GM12864 (cell line): ENCODE results near the gene FOXRED2.
"Not testable (repeated sequence)": the region's sequence is repeated elsewhere in the genome, so short reads cannot be mapped to it uniquely, and the experiment has no call there.

ENCODE experiments used
- DNase-seq: peaks from one replicate; pipeline ENCODE4 v3.0.0-alpha.2; 2011; ENCODE audit warnings: low read depth
- H3K4me3 ChIP-seq: 2 replicates; pipeline ENCODE4 v1.5.1; 2011; ENCODE audit warnings: mild to moderate bottlenecking, low read depth, low read length, control low read depth
- TF ChIP-seq, protein P1 (sequence below): IDR thresholded peaks from 2 replicates; pipeline ENCODE4 v1.5.1; 2011; ENCODE audit warnings: low read depth, mild to moderate bottlenecking, moderate library complexity, low read length, control low read depth, inconsistent platforms; ENCODE audit errors: missing control alignments

The FOXRED2 gene

DNA sequence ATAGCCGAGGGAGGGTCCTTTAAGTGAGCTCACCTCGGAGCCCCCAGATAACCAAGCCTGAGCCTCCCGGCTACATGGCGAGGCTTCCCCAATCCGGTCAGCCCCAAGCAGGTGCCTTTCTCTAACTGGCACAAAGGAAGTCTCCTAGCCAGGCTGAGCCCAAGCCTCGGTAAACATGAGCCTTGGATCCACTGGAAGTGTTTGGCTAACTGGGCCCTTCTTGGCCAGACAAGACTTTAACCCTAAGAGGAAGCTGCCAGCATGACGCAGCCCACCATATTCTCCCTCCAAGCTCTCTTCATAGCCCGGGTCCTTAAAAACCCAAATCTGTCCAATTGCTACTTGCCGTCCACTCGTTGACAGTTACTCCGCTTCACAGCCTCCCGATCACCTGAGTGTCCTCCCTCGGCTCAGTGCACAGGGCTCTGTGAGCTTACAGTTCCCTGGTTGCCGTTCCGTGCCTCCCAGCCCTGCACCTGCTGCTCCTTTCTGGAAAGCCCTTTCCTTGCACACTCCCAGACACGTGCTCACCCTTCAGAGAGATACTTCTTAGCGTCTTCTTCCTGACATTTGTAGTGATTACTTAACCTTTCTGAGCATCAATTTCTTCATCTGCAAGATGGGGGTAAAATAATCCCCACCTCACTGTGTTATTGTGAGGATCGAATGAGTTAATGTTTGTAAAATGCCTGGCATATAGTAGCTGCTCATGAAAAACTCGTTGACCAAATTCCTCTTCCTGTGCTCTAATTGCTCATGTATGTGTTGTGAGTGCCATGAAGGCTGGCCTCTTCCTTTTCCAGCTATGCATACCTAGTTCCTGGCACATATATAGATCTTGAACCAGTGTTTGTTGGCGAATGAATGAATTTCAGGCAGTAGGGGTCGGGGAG lies 51.0 kb downstream of the FOXRED2 start:
- H3K4me3 ChIP-seq: peak overlapping the region; percentile 59
- DNase-seq: no peak
- TF ChIP-seq, protein P1, sequence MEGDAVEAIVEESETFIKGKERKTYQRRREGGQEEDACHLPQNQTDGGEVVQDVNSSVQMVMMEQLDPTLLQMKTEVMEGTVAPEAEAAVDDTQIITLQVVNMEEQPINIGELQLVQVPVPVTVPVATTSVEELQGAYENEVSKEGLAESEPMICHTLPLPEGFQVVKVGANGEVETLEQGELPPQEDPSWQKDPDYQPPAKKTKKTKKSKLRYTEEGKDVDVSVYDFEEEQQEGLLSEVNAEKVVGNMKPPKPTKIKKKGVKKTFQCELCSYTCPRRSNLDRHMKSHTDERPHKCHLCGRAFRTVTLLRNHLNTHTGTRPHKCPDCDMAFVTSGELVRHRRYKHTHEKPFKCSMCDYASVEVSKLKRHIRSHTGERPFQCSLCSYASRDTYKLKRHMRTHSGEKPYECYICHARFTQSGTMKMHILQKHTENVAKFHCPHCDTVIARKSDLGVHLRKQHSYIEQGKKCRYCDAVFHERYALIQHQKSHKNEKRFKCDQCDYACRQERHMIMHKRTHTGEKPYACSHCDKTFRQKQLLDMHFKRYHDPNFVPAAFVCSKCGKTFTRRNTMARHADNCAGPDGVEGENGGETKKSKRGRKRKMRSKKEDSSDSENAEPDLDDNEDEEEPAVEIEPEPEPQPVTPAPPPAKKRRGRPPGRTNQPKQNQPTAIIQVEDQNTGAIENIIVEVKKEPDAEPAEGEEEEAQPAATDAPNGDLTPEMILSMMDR: no peak

DNA sequence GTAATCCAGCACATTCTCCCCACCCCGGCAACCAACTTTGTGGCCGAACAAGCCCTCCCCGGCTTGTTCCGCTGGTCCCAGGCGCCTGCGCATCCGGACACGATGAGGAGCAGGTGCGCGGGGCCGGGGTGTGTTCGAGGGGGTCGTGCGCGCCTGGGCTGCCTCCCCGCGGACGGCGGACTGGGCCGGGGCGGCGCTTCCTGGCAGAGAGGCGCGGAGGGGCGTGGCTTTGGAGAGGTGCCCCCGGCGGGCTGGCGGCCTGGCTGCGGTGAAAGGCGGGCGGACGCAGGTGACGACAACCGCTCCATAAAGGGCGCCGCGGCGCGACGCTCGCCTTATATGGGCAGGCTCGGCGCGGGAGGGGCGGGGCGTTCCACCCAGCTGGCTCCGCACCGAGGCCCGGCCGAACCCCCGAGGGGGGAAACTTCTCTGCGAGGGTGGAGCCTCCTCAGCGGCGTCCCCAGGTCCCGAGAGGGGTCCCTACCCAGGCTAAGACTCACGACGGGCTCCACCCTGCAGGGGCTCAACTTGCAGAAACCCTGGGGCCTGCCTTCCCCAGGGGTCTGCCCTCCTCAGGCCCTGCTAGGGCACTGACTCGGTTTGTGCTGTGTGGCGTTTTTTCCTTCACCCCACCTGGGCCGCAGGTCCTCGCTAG lies 51.8 kb downstream of the FOXRED2 start:
- TF ChIP-seq, protein P1: no peak
- H3K4me3 ChIP-seq: peak overlapping the region; percentile 59
- peak; percentile 73 for DNase-seq

DNA sequence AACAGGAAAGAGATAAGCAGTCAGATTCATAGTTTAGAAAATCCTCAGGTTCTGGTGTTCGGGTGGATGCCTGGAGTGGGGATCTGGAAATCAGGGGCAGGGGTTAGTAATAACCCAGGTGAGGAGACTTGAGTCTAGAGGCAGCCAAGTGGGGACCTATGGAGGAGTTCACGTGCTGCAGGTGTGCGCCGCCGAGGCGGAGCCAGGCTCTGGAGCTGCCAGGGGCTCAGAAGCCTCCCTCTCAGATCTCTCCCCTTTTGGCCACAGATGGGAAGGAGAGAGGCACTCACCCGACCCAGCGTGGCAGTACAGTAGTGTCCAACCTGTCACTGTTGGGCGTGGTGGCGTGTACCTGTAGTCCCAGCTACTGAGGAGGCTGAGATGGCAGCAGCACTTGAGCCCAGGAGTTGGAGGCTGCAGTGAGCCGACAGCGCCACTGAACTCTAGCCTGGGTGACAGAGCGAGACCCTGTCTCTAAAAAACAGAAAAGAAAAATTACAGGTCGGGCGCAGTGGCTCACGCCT lies 52.9 kb downstream of the FOXRED2 start:
- TF ChIP-seq, protein P1: no peak
- DNase-seq: no peak
- H3K4me3 ChIP-seq: no peak overlapping the region

DNA sequence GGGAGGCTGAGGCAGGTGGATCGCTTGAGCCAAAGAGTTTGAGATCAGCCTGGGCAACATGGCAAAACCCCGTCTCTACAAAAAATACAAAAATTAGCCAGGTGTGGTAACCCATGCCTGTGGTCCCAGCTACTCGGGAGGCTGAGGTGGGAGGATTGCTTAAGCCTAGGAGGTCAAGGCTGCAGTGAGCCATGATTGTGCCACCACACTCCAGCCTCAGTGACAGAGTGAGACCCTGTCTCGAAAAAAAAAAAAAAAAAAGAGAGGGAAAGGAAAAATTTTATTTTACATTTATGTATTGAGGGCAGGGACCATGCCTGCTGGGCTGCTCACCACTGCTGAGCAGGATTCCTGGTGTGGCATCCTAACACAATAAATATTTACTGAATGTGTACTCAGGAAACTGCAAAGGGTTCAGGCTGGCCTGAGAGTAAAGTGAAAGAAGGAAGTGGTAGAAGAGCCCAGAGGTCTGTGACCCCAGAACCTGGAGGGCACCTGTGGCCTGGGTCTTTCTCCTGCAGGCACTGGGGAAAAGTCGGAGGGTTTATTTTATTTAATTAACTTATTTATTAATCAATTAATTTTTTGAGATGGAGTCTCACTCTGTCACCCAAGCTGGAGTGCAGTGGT lies 53.7 kb downstream of the FOXRED2 start:
- H3K4me3 ChIP-seq, DNase-seq: not testable (repeated sequence)

DNA sequence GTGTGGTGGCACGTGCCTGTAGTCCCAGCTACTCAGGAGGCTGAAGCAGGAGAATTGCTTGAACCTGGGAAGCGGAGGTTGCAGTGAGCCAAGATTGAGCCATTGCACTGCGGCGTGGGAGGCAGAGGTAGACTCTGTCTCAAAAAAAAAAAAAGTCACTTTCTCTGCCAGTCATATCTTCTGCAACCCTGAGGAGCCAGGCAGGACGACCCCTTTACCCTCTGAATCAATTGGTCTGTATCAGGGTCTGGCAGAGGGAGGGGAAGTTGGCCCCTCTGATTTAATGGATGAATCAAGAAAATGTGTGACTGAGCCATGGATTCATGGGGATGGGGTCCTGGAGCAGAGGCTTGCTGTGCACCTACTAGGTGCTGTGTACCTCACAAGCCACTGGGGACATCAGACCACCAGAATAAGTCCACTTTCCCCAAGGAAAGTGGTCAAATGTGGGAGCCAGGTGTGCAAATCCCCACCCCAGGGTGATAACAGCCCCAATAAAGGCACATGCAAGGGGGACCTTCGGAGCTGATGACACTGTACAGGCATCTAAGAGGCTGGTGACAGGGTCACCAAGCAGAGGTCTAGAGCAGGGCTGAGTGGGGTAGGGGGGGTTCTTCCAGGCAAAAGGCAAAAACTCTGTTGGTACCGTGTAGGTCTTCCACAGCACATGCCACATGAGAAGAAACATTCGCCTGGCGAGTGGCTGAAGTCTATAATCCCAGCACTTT lies 54.4 kb downstream of the FOXRED2 start:
- no peak overlapping the region for H3K4me3 ChIP-seq
- DNase-seq: no peak
- TF ChIP-seq, protein P1: peak; percentile 26

DNA sequence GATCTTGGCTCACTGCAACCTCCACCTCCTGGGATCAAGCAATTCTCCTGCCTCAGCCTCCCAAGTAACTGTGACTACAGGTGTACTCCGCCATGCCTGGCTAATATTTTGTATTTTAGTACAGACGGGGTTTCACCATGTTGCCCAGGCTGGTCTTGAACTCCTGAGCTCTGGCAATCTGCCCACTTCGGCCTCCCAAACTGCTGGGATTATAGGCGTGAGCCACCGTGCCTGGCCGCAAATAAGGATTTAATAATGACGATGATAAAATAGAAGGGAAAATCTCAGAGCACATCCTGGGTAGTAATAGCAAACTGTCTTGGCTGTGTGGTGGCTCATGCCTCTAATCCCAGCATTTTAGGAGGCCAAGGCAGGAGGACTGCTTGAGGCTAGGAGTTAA lies 55.9 kb downstream of the FOXRED2 start:
- DNase-seq, H3K4me3 ChIP-seq: not testable (repeated sequence)

DNA sequence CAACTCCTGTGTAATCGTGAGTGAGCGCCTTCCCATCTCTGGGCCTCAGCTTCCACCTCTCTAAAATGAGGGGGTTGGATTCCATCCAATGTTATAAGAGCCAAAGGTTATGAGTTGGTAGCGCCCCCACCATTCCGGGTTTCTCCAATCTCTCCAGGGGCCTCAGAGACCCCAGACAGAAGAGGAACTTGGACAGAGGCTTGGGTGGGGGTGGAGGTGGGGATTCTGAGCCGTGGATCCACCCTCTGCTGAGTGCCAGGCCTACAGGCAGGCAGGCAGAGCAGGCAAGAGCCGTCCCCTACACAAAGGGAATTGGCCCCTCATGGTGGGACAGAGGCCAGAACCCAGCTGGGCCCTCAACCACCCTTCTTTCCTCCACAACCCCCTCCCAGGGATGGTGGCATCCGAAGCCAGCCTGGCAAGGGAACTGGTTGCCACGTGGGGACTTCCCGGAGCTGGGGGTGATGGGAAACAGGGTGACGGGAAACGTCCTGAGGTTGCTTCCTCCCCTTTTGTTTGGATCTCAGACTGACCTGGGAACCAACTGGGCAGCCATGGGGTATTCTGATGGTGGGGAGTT lies 57.2 kb downstream of the FOXRED2 start:
- no peak overlapping the region for H3K4me3 ChIP-seq
- no peak for DNase-seq
- TF ChIP-seq, protein P1: no peak
